Mesendoderm (in vitro differentiated cells): ENCODE results near the gene UBE2G1.

ENCODE experiments used
- DNase-seq: peaks from one replicate; pipeline ENCODE4 v3.0.0; 2013
- H2AK5ac ChIP-seq: 2 replicates; pipeline ENCODE4 v1.6.1; 2013; ENCODE audit warnings: low read length, inconsistent platforms
- H2BK120ac ChIP-seq: 2 replicates; pipeline ENCODE4 v1.6.1; 2013; ENCODE audit warnings: low read depth, mild to moderate bottlenecking, low read length, moderate library complexity, mixed read lengths
- H2BK15ac ChIP-seq: replicated peaks from 2 replicates; pipeline ENCODE4 v1.6.1; 2013; ENCODE audit warnings: low read depth, mild to moderate bottlenecking, moderate library complexity
- H2BK5ac ChIP-seq: 2 replicates; pipeline ENCODE4 v1.6.1; 2013; ENCODE audit warnings: low read length, inconsistent platforms
- H3K18ac ChIP-seq: 2 replicates; pipeline ENCODE4 v1.6.1; 2013; ENCODE audit warnings: mild to moderate bottlenecking, low read length, mixed read lengths
- H3K23ac ChIP-seq: one replicate; pipeline ENCODE4 v1.6.1; 2013; ENCODE audit warnings: low read length
- H3K27ac ChIP-seq: 2 replicates; pipeline ENCODE4 v1.5.1; 2013; ENCODE audit warnings: low read depth, mild to moderate bottlenecking, inconsistent platforms, low read length, moderate library complexity
- H3K27me3 ChIP-seq: 2 replicates; pipeline ENCODE4 v1.6.1; 2013; ENCODE audit warnings: low read length, control low read depth, mild to moderate bottlenecking, inconsistent platforms; ENCODE audit not compliant: insufficient read depth, poor library complexity
- H3K36me3 ChIP-seq: 2 replicates; pipeline ENCODE4 v1.6.1; 2013; ENCODE audit warnings: low read length, inconsistent platforms; ENCODE audit not compliant: control insufficient read depth, insufficient read depth
- H3K4ac ChIP-seq: one replicate; pipeline ENCODE4 v1.6.1; 2013; ENCODE audit warnings: low read depth, mild to moderate bottlenecking, low read length, moderate library complexity
- H3K4me1 ChIP-seq: 2 replicates; pipeline ENCODE4 v1.6.1; 2013; ENCODE audit warnings: low read depth, low read length, inconsistent platforms; ENCODE audit not compliant: control insufficient read depth
- H3K4me2 ChIP-seq: 2 replicates; pipeline ENCODE4 v1.6.1; 2013; ENCODE audit warnings: low read length
- H3K4me3 ChIP-seq: 2 replicates; pipeline ENCODE4 v1.5.1; 2013; ENCODE audit warnings: mild to moderate bottlenecking, low read length
- H3K56ac ChIP-seq: one replicate; pipeline ENCODE4 v1.6.1; 2013; ENCODE audit warnings: low read length
- H3K79me1 ChIP-seq: 2 replicates; pipeline ENCODE4 v1.6.1; 2013; ENCODE audit warnings: low read length, inconsistent platforms
- H3K79me2 ChIP-seq: 2 replicates; pipeline ENCODE4 v1.6.1; 2013; ENCODE audit warnings: mild to moderate bottlenecking, low read length; ENCODE audit not compliant: control insufficient read depth, insufficient read depth
- H3K9ac ChIP-seq: 2 replicates; pipeline ENCODE4 v1.6.1; 2013; ENCODE audit warnings: low read length, inconsistent platforms
- H4K5ac ChIP-seq: one replicate; pipeline ENCODE4 v1.6.1; 2013; ENCODE audit warnings: low read length
- H4K8ac ChIP-seq: one replicate; pipeline ENCODE4 v1.6.1; 2013; ENCODE audit warnings: low read depth, mild to moderate bottlenecking, control low read depth, low read length, moderate library complexity
- WGBS: extraction: QIAGEN DNeasy Blood & Tissue Kit; methylation state at CpG from one replicate; pipeline ENCODE4 v1.1.7; 2013; ENCODE audit warnings: low lambda C conversion rate, missing lambda C conversion rate; ENCODE audit not compliant: insufficient coverage; ENCODE audit errors: extremely low coverage; 5-methylcytosine and 5-hydroxymethylcytosine counted together

The UBE2G1 gene

GRCh38 chr17:4394208-4395110, 28.0 kb upstream of the UBE2G1 start:
- Histone ChIP-seq H3K56ac (no peak overlapping the region), H2BK15ac (no peak overlapping the region), H3K27me3 (no peaks in the 10 kb centered on the region), H2BK120ac (no peak overlapping the region), H3K4ac (no peak overlapping the region), H2AK5ac (no peak overlapping the region), H3K18ac (no peak overlapping the region), H3K27ac (no peak overlapping the region), H3K9ac (no peak overlapping the region), H3K4me2 (no peak overlapping the region), H2BK5ac (no peak overlapping the region), H3K79me2 (no peaks in the 10 kb centered on the region), H4K5ac (no peak overlapping the region), H4K8ac (no peak overlapping the region), H3K79me1 (no peaks in the 10 kb centered on the region), H3K4me3 (no peak overlapping the region), H3K23ac (no peak overlapping the region), H3K4me1 (no peaks in the 10 kb centered on the region), H3K36me3 (no peaks in the 10 kb centered on the region)
- WGBS: no CpG with 5 or more reads among the region's 5 CpGs
- DNase-seq: no peak

GRCh38 chr17:4393806-4394205, 27.3 kb upstream of the UBE2G1 start:
- no peak overlapping the region for H3K4me2 ChIP-seq
- no peak for DNase-seq

GRCh38 chr17:4389079-4389478, 22.6 kb upstream of the UBE2G1 start:
- no peaks in the 10 kb centered on the region for H3K4me1 ChIP-seq

More at GRCh38 chr17:4393806-4394205, 27.3 kb upstream of the UBE2G1 start:
- Histone ChIP-seq H3K79me1 (no peaks in the 10 kb centered on the region), H3K36me3 (no peaks in the 10 kb centered on the region), H2AK5ac (no peak overlapping the region), H2BK5ac (no peak overlapping the region), H3K4ac (no peak overlapping the region), H3K56ac (no peak overlapping the region), H2BK120ac (no peak overlapping the region), H4K8ac (no peak overlapping the region), H3K23ac (no peak overlapping the region), H3K4me3 (no peak overlapping the region), H3K9ac (no peak overlapping the region), H3K18ac (no peak overlapping the region), H3K79me2 (no peaks in the 10 kb centered on the region), H2BK15ac (no peak overlapping the region), H3K4me1 (no peaks in the 10 kb centered on the region), H3K27ac (no peak overlapping the region), H4K5ac (no peak overlapping the region), H3K27me3 (no peaks in the 10 kb centered on the region)
- no CpG with 5 or more reads among the region's 7 CpGs for WGBS

GRCh38 chr17:4387137-4387536, 20.7 kb upstream of the UBE2G1 start:
- no peak overlapping the region for H3K56ac ChIP-seq
- no peaks in the 10 kb centered on the region for H3K4me1 ChIP-seq
- H3K27ac ChIP-seq: no peak overlapping the region
- H3K79me2 ChIP-seq: no peaks in the 10 kb centered on the region
- H3K18ac ChIP-seq: no peak overlapping the region
- no peak overlapping the region for H2BK15ac ChIP-seq
- no peak overlapping the region for H3K9ac ChIP-seq
- no peaks in the 10 kb centered on the region for H3K79me1 ChIP-seq
- no peaks in the 10 kb centered on the region for H3K36me3 ChIP-seq
- no peak overlapping the region for H3K4me2 ChIP-seq
- no peak overlapping the region for H3K23ac ChIP-seq
- H2AK5ac ChIP-seq: no peak overlapping the region
- no peak overlapping the region for H4K5ac ChIP-seq
- H3K4ac ChIP-seq: no peak overlapping the region
- no peak for DNase-seq
- no peak overlapping the region for H3K4me3 ChIP-seq
- no CpG with 5 or more reads among the region's 5 CpGs for WGBS
- no peak overlapping the region for H2BK5ac ChIP-seq
- no peaks in the 10 kb centered on the region for H3K27me3 ChIP-seq
- no peak overlapping the region for H2BK120ac ChIP-seq
- no peak overlapping the region for H4K8ac ChIP-seq

More at GRCh38 chr17:4389079-4389478, 22.6 kb upstream of the UBE2G1 start:
- Histone ChIP-seq H4K8ac (no peak overlapping the region), H3K9ac (no peak overlapping the region), H2BK5ac (no peak overlapping the region), H3K4me3 (no peak overlapping the region), H3K79me2 (no peaks in the 10 kb centered on the region), H2BK15ac (no peak overlapping the region), H3K79me1 (no peaks in the 10 kb centered on the region), H3K18ac (no peak overlapping the region), H3K56ac (no peak overlapping the region), H3K4ac (no peak overlapping the region), H4K5ac (no peak overlapping the region), H2AK5ac (no peak overlapping the region), H3K27me3 (no peaks in the 10 kb centered on the region), H3K4me2 (no peak overlapping the region), H3K23ac (no peak overlapping the region), H3K36me3 (no peaks in the 10 kb centered on the region), H3K27ac (no peak overlapping the region), H2BK120ac (no peak overlapping the region)
- no CpG with 5 or more reads among the region's 8 CpGs for WGBS
- peak; percentile 42 for DNase-seq

DNA sequence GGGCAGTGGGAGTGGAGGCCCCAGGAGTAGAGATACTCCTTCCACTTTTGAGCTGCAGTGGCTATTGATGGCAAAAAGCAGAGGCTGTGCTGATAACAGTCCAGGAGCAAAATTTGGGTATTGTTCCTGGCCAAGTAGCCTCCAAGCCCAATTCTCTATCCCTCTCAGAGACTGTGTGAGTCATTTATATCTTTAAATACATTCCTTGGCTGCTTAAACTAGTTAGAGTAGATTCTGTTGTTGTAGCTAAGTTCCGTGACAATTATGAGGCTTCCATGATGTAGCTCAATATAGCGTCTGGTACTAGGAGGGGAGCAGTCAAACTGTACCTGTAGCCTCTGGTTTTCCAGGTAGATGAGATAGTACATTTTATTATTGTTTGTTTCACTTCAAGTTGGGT, 19.9 kb upstream of the UBE2G1 start:
- Histone ChIP-seq H2BK15ac (no peak overlapping the region), H3K79me2 (no peaks in the 10 kb centered on the region), H3K27ac (no peak overlapping the region), H3K4me2 (no peak overlapping the region), H2BK5ac (no peak overlapping the region), H3K56ac (no peak overlapping the region), H3K4ac (no peak overlapping the region), H3K23ac (no peak overlapping the region), H3K79me1 (no peaks in the 10 kb centered on the region), H3K9ac (no peak overlapping the region), H3K27me3 (no peaks in the 10 kb centered on the region), H3K36me3 (no peaks in the 10 kb centered on the region), H4K8ac (no peak overlapping the region), H3K4me3 (no peak overlapping the region), H4K5ac (no peak overlapping the region), H3K18ac (no peak overlapping the region), H2BK120ac (no peak overlapping the region), H2AK5ac (no peak overlapping the region), H3K4me1 (no peaks in the 10 kb centered on the region)
- no peak for DNase-seq
- WGBS: no CpG with 5 or more reads among the region's 2 CpGs
